ENCODE data around the gene ZNF512B.
A peak's percentile ranks its signal among the peaks of the same experiment; 100 is the strongest.

ZNF512B gene

DNA sequence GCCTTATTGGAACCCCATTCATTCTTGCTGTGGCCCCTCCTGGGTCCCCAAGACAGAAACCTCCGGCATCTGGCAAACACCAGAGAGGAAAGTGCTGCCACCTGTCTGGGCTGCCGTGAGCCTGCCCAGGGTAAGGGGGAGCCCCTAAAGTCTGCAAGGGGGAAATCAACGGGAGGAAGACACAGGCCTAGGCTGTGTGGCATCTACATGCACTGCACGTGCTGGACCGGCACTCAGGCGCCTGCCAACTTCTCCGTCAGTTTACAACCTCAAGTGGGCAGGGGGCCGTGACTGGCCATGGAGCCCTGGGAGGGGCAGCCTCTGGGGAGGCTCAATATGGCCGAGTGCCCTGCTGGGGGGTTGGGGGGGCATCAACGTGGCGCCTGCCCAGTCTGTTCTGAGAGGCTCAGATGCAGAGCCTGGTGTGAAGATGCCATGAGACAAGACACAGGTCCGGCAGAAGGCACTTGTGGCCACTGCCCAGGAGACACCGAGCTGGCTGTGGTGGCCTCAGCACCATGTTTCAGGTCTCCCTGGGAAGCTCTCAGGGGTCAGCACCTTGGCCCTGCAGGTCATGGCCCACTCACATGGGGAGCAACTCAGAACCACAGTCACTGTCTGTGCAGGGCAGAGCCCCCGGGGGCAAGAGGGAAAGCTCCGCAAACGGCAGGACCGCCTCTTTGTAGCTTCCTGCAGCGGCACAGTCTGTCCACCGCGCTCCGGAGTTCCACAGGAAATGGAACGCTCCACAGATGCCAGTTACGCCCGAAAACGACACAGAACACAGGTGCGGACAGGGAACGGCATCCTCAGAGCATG is 21.9 kb downstream of the ZNF512B start:
- TF ChIP-seq, protein P1, sequence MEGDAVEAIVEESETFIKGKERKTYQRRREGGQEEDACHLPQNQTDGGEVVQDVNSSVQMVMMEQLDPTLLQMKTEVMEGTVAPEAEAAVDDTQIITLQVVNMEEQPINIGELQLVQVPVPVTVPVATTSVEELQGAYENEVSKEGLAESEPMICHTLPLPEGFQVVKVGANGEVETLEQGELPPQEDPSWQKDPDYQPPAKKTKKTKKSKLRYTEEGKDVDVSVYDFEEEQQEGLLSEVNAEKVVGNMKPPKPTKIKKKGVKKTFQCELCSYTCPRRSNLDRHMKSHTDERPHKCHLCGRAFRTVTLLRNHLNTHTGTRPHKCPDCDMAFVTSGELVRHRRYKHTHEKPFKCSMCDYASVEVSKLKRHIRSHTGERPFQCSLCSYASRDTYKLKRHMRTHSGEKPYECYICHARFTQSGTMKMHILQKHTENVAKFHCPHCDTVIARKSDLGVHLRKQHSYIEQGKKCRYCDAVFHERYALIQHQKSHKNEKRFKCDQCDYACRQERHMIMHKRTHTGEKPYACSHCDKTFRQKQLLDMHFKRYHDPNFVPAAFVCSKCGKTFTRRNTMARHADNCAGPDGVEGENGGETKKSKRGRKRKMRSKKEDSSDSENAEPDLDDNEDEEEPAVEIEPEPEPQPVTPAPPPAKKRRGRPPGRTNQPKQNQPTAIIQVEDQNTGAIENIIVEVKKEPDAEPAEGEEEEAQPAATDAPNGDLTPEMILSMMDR (IDR thresholded peaks at IDR 0.05; ENCODE audit: insufficient read depth, low read length, poor library complexity, severe bottlenecking) = peak; percentile 18
- peaks cover 33% of the 10 kb centered on the region for H3K36me3 ChIP-seq (ENCODE audit: control insufficient read depth, insufficient read depth, low read length)
- H3K27me3 ChIP-seq (replicated peaks; ENCODE audit: control insufficient read depth, insufficient read depth, low read length) = no peaks in the 10 kb centered on the region
- no peak for DNase-seq (ENCODE audit: extremely low read depth, insufficient read length)
- no peak overlapping the region for H3K4me3 ChIP-seq (replicated peaks; ENCODE audit: low read depth, low read length)

DNA sequence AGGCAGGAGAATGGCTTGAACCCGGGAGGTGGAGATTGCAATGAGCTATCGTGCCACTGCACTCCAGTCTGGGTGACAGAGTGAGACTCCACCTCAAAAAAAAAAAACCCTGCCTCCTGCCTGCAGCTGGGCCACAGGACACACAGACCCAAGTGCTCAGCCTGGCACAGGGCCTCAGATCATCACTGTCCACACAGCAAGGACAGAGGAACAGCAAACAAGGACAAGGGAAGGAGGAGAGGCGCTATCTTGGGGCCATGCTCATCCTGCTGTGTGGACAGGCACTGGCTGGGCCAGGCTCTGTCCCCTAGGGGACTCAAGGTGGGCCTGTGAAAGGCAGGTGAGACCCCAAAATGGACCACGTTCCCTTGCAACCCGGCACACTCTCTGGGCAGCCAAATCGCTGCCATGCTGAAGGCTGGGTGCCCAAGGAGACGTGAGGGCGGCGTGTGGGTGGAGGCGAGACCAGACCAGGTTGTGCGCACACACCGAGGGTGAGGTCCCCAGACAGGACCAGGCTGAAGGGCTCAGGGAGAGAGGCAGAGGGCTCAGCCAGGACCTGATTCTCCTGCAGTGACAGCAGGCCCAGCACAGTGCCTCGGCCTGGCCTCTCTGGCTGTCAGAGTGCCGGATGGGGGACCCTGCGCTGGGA is 22.6 kb downstream of the ZNF512B start:
- no peak for DNase-seq (ENCODE audit: extremely low read depth, insufficient read length)
- no peaks in the 10 kb centered on the region for H3K27me3 ChIP-seq (replicated peaks; ENCODE audit: control insufficient read depth, insufficient read depth, low read length)
- no peak overlapping the region for H3K4me3 ChIP-seq (replicated peaks; ENCODE audit: low read depth, low read length)
- peaks cover 32% of the 10 kb centered on the region for H3K36me3 ChIP-seq (ENCODE audit: control insufficient read depth, insufficient read depth, low read length)
- TF ChIP-seq, protein P1 (IDR thresholded peaks at IDR 0.05; ENCODE audit: insufficient read depth, low read length, poor library complexity, severe bottlenecking) = no peak

DNA sequence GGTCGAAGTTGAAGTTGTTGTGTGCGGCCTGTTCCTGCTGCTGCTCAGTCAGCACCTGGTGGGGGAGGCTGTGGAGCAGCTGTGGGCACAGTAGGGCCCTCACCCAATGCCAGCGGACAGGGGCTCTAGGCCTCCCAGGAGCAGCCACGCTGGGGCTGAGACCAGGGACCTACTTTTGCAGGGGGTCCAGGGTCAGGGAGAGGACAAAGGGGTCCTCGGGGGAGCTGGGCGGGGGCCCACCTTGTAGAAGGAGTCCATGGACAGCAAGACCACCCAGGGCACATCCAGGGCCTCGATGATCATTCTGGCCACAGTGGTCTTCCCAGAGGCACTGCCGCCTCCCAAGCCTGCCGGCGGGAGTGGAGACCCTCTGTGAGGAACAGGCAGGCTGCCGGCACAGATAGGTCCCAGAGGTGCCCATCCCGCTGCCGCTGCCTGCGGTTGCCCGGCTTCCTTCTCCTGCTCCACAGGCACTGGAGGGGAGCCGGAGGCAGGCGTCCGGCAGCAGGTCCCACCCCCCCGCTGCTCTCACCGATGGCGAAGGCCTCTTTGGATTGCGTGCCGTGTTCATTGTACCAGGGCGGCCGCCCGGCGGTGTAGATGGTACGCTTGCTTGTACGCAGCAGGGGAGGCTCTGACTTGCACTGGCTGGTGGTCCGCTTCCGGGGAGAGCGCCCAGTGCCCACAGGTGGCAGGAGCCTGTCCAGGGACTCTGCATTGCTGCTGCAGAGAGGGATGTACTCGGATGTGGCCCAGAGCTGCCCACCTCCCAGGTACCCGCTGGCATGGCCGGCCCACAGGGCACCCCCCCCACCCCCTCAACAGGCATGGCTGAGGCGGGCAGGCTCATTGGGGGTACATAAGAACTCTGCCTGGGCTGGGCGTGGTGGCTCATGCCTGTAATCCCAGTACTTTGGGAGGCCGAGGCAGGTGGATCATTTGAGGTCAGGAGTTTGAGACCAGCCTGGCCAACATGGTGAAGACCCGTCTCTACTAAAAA is 23.5 kb downstream of the ZNF512B start:
- no peaks in the 10 kb centered on the region for H3K27me3 ChIP-seq (replicated peaks; ENCODE audit: control insufficient read depth, insufficient read depth, low read length)

DNA sequence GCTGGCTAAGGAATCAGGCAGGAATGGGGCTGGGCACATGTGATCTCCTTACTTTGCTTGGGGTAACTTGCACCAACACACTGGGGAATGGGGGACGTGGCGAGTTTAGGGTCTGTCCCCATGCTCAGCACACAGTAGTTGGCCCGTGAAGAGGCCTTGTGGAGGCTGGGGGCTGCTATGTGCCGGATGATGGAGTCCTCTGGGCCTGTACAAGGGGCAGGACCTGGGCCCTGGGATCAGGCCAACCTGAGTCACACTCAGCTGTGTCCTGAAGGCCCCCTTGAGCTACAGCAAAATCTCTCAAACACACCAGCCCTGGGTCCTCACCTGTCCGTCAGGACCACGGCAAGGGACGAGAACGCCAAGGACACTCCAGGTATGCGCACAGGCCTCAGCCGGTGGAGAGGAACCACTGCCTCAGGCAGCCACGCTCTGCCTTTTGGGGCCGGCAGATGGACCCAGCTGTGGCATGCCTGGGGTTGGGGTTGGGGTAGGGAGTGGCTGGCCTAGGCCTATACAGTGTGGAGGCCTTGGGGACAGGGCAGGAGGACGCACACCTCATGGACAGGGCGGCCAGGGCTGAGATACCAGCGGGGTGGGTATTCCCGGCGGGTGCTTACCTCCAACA is 24.6 kb downstream of the ZNF512B start:
- Histone ChIP-seq H3K36me3 (ENCODE audit: control insufficient read depth, insufficient read depth, low read length) (peaks cover 34% of the 10 kb centered on the region), H3K4me3 (replicated peaks; ENCODE audit: low read depth, low read length) (no peak overlapping the region), H3K27me3 (replicated peaks; ENCODE audit: control insufficient read depth, insufficient read depth, low read length) (no peaks in the 10 kb centered on the region)
- TF ChIP-seq, protein P1 (IDR thresholded peaks at IDR 0.05; ENCODE audit: insufficient read depth, low read length, poor library complexity, severe bottlenecking) = no peak
- DNase-seq (ENCODE audit: extremely low read depth, insufficient read length) = no peak

More for the DNA sequence above, 23.5 kb downstream of the ZNF512B start:
- DNase-seq (ENCODE audit: extremely low read depth, insufficient read length) = no peak
- Histone ChIP-seq H3K4me3 (replicated peaks; ENCODE audit: low read depth, low read length) (no peak overlapping the region), H3K36me3 (ENCODE audit: control insufficient read depth, insufficient read depth, low read length) (peaks cover 32% of the 10 kb centered on the region)
- TF ChIP-seq, protein P1 (IDR thresholded peaks at IDR 0.05; ENCODE audit: insufficient read depth, low read length, poor library complexity, severe bottlenecking) = no peak
